Stimulated activated memory B cell treated with anti-CD40 and anti-IgM and Interleukin-4, amounts not matched to agents 10 μg/mL and 1 μg/mL and 100 μg/mL, for 72 hours (primary cell): ENCODE data around the gene TMEM208.
A peak's percentile ranks its signal among the peaks of the same experiment; 100 is the strongest.

Source experiments
- ATAC-seq: fragments of 150-1000 bp; cut with Tn5 transposase; 2 replicates; pipeline ENCODE4 v1.10.0; 2021
- H3K27ac Mint-ChIP-seq: one replicate; pipeline ENCODE4 v1.8.0; 2022; ENCODE audit warnings: mild to moderate bottlenecking, mixed read lengths
- H3K27me3 Mint-ChIP-seq: one replicate; pipeline ENCODE4 v1.8.0; 2022; ENCODE audit warnings: mixed read lengths
- H3K36me3 Mint-ChIP-seq: one replicate; pipeline ENCODE4 v1.8.0; 2022; ENCODE audit warnings: mixed read lengths
- H3K4me1 Mint-ChIP-seq: one replicate; pipeline ENCODE4 v1.8.0; 2022; ENCODE audit warnings: mixed read lengths
- H3K4me3 Mint-ChIP-seq: one replicate; pipeline ENCODE4 v1.8.0; 2022; ENCODE audit warnings: mild to moderate bottlenecking, moderate library complexity, mixed read lengths
- H3K9me3 Mint-ChIP-seq: one replicate; pipeline ENCODE4 v1.8.0; 2022; ENCODE audit warnings: mixed read lengths

The TMEM208 gene

DNA sequence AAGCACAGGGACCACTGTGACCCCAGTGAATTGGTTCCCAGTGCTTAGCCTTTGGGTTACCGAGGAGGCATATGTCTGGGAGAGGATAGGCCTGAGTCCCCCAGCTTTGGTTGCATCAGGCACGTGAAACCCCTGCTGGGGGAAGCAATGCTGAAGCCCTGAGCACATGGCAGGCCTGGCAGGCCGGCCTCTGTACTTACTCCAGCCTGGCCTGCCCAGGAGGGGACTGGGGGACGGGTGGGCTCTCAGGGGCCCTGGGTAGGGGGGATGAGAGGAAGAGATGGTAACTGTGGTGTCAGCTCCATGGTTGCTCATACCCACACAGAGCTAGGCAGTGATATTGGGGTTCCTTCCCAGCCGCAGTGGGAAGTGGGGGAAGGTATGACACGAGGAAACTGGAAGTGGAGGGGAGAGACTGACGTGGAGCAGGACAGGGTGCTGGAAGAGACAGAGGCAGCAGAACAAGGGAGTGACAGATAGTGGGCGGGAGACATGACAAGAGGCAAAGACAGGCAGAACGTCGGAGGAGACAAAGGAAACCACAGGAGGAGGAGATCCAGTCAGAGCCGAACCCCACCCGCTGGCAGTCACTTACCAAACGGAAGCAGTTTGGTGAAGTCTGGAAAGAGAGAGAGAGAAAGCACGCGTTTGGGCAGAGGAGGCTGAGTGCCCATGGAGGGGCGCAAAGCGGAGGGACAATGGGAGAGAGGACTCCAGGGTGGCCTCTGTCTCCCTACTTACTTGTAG, 9.1 kb downstream of the TMEM208 start:
- peaks cover 71% of the 10 kb centered on the region for H3K36me3 Mint-ChIP-seq
- no peaks in the 10 kb centered on the region for H3K4me1 Mint-ChIP-seq
- no peak overlapping the region for H3K4me3 Mint-ChIP-seq
- no peaks in the 10 kb centered on the region for H3K9me3 Mint-ChIP-seq
- no peak overlapping the region for H3K27ac Mint-ChIP-seq
- H3K27me3 Mint-ChIP-seq, result no peaks in the 10 kb centered on the region
- no peak for ATAC-seq

DNA sequence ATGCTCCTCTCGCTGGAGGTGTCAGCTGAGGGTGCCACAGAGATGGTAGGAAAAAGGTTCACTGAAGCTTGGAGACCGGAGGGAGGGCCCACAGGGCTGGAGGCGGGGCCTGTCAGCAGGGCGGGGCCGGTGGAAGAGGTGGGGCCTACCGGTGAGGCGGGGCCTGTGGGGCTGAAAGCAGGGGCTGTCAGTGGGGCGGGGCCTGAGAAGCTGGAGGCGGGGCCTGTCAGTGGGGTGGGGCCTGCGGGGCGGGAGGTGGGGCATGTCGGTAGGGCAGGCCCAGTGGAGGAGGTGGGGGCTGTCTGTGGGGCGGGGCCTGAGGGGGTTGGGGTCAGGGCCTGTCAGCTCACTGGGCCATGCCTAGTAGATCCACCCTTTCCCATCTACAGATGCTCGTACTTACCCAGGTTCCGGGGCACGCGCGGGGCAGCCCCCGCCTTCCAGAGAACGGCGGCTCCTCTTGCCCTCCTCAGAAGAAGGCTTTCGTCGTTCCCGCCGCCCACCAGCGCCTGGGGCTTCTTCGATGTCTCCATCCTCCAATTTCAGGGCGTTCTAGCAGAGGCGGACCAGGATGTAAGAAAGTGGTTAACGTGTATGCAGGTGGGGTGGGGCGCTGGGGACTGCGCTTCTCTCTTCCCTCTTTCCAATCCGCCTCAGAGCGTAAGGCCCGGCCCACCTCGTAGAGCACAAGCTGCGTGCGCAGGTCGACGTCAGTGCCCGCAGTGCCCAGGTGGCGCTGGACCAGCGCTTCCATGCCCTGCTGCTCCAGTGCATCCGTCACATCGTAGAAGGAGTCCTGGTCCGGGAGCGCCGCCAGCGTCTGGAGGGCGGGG, 9.8 kb downstream of the TMEM208 start:
- peak; percentile 73 for ATAC-seq
- H3K27ac Mint-ChIP-seq, result no peak overlapping the region
- H3K9me3 Mint-ChIP-seq, result no peaks in the 10 kb centered on the region
- peaks cover 64% of the 10 kb centered on the region for H3K36me3 Mint-ChIP-seq
- H3K4me3 Mint-ChIP-seq, result no peak overlapping the region
- no peaks in the 10 kb centered on the region for H3K27me3 Mint-ChIP-seq
- H3K4me1 Mint-ChIP-seq, result peaks cover 8% of the 10 kb centered on the region

DNA sequence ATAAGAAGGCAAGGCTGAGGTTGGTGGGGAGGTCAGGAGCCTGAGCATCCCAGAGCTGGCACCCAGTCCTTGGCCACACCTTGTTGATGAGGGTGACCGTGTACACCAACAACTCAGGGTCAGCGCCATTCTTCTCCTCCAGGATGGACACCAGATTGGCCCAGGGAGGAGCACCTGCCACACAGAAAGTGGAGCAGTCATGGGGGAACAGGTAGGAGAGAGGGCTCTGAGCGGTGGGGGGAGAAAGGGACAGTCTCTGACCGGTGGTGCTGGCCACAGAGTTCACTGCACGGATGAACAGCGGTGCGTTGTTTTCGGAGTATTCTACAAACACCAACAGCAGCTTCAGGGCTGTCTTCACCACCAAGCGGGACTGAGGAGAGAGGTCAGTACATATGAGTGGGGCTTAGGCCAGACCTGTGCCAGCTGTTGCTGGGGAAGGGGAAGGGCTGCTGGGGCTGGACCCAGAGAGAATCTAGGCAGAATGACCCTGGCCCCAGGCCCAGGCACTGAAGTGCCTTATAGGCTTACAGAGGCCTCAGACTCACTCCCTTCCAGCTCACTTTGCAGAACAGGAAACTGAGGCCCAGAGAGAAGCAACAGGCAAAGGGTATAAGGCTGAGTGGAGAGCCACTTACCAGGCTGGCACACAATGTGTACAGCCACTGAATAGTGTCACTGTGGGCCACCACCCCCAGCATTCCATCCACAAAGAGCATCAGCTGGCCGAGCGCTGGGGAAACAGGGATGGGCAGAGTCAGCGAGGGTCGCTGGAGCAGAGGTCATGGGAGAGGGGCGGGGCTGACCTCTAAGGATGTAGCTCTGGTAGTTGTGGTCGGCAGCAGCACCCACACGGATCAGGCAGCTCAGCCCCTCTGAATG, 10.7 kb downstream of the TMEM208 start:
- H3K9me3 Mint-ChIP-seq, result no peaks in the 10 kb centered on the region
- no peak overlapping the region for H3K27ac Mint-ChIP-seq
- no peak for ATAC-seq
- peaks cover 55% of the 10 kb centered on the region for H3K36me3 Mint-ChIP-seq
- peaks cover 11% of the 10 kb centered on the region for H3K4me1 Mint-ChIP-seq
- H3K4me3 Mint-ChIP-seq, result no peak overlapping the region
- H3K27me3 Mint-ChIP-seq, result no peaks in the 10 kb centered on the region

DNA sequence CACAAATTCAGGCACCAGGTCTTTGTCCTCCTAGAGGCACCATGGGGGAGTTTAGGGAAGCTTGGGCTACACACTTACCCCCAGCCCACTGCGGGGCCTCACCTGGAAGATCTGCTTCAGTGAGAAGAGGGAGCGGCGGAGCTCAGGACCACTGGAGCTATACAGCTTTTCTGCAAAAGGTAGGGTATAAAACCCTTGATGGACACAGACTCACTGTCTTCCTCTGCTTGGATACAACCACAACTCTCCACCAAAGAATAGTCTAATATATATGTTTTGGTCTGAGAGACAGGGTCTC, 11.3 kb downstream of the TMEM208 start:
- H3K27me3 Mint-ChIP-seq, result no peaks in the 10 kb centered on the region
- H3K4me3 Mint-ChIP-seq, result no peak overlapping the region
- peaks cover 14% of the 10 kb centered on the region for H3K4me1 Mint-ChIP-seq
- H3K9me3 Mint-ChIP-seq, result no peaks in the 10 kb centered on the region
- H3K27ac Mint-ChIP-seq, result no peak overlapping the region
- ATAC-seq, result no peak
- H3K36me3 Mint-ChIP-seq, result peaks cover 54% of the 10 kb centered on the region

DNA sequence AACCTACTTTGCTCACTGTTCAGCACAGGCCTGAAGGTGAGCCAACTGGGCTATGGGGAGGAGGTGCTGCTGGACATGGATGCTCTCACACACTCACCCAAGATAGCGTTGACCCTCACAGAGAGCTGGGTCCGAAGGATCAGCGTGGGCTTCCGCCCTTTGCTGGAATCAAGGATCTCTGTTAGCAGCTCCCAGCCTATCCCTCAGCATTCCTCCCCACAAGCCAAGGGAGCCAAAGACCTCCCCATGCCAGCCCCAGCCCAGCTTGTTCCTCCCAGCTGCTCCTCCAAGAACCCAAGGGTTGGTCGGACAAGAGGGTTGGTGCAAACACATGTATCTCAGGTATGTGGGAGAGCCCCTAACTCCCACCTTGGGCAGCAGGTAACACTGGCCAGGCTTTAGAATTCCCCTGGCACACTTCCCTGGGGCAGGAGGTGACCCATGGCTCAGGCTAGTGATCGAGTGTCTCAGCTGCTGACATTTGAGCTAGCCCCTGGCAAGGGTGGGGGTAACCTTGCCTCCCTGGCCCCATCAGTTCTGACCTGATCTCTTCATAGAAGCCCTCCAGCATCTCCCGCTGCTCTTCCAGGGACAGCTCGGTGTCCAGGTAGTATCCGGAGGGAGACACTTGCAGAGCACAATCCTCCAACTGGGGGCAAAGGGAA, 12.0 kb downstream of the TMEM208 start:
- ATAC-seq, result no peak
- Mint-ChIP-seq H3K9me3 (no peaks in the 10 kb centered on the region), H3K27ac (no peak overlapping the region), H3K4me3 (no peak overlapping the region), H3K4me1 (peaks cover 21% of the 10 kb centered on the region), H3K27me3 (no peaks in the 10 kb centered on the region), H3K36me3 (peaks cover 47% of the 10 kb centered on the region)

DNA sequence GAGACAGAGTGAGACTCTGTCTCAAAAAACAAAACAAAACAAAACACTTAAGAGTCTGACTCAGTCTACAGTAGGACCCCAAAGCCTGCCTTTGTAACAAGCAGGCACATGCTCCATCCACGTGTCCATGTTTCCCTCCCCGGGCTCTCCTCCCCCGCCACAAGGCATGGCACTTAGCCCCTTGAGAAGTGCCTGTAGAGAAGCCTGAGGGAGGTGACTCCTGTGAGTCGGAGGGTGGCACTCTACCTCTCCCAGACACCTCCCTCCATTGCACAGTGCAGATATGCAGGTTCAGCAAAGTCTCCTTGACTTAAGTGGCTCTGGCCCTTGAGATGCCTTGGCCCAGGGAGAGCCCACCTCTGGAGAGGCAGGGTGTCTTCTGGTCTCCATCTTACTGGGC, 13.6 kb downstream of the TMEM208 start:
- Mint-ChIP-seq H3K4me1 (peaks cover 37% of the 10 kb centered on the region), H3K9me3 (no peaks in the 10 kb centered on the region), H3K27me3 (no peaks in the 10 kb centered on the region), H3K27ac (peak overlapping the region; percentile 69), H3K36me3 (peaks cover 38% of the 10 kb centered on the region), H3K4me3 (no peak overlapping the region)
- ATAC-seq, result no peak

DNA sequence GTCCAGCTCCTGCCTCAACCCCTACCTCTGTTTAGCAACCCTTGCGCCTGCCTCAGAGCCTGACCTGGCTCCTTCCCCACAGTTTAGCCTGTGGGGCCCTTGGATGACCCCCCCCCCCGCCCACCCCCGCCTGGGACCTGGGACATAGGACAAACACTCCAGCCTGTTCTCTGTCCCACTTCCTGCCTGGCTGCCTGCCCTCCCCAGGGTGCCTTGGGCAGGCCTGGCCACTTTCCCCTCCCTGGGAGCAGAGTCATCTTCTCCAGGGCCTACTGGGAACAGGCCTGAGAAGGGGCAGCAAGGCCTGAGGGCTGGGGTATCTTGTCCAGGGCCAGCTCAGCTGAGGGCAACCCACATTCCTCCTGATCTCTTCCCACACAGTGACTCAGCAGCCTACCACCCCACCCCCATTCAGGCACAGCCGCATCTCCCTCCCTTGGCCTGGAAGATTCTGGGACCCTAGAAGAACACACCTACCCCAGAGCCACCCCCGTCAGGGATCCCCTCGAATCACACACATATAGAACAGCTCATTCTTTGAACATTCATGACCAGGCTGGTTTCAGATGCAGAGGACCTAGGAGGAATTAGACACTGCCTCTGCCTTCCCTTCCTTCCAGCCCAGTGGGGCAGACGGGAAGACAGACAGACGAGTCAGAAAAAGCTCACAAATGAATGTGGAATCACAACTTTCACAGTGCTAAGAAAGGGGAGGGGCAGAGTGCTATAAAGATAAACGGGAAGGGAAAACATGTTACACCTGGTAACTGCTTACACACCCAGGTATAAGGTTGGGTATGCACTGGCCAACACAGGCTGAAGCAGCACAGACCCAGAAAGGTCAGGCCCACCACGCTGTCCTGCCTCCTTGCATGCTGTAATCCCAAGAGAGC, 14.3 kb downstream of the TMEM208 start:
- Mint-ChIP-seq H3K27me3 (no peaks in the 10 kb centered on the region), H3K4me1 (peaks cover 37% of the 10 kb centered on the region), H3K27ac (peak overlapping the region; percentile 69), H3K9me3 (no peaks in the 10 kb centered on the region), H3K4me3 (no peak overlapping the region), H3K36me3 (peaks cover 32% of the 10 kb centered on the region)
- ATAC-seq, result no peak

DNA sequence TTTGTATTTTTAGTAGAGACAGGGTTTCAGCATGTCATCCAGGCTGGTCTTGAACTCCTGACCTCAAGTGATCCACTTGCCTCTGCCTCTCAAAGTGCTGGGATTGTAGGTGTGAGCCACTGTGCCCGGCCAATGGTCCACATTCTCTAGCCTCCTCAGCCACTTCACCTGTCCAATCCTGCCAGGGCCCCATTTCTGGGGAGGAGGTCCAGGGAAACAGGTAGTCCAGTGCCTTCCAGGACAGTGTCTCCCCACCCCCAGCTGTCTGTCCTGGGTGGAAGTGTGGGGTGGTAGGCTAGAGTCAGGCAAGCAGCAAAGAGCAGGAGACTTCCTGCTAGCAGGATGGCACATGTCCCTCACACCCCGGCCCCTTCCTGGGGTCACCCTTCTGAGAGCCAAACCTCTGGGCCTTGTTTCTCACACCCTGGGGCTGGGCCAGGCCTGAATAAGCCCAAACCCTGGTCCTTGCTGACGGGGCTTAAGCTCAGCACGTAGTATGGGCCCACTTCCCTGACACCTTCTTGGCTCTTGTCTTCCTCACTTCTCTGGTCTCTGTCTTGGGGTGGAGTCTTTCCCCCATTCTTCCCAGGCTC, 15.3 kb downstream of the TMEM208 start:
- no peaks in the 10 kb centered on the region for H3K27me3 Mint-ChIP-seq
- peaks cover 22% of the 10 kb centered on the region for H3K36me3 Mint-ChIP-seq
- no peak overlapping the region for H3K4me3 Mint-ChIP-seq
- peak overlapping the region; percentile 66 for H3K27ac Mint-ChIP-seq
- H3K9me3 Mint-ChIP-seq, result no peaks in the 10 kb centered on the region
- no peak for ATAC-seq
- peaks cover 38% of the 10 kb centered on the region for H3K4me1 Mint-ChIP-seq

DNA sequence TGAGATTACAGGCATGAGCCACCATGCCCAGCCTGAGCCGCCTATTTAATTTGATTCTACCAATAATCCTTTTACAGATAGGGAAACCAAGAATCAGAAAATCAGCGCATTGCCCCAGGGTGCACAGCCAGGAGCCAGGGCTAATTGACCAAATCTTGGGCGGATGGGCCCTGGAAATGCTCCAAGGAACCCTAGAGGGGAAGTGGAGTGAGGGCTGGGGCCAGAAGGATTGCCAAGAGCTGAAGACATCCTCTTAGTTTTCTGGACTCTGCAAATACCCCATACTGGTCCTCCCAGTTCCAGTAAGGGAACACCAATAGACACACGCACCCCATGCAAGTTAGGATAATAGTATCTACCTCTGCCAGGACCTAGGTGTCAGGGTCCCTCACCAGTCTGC, 16.6 kb downstream of the TMEM208 start:
- no peak for ATAC-seq
- H3K36me3 Mint-ChIP-seq, result peaks cover 10% of the 10 kb centered on the region
- peaks cover 8% of the 10 kb centered on the region for H3K27me3 Mint-ChIP-seq
- H3K4me3 Mint-ChIP-seq, result no peak overlapping the region
- peak overlapping the region; percentile 85 for H3K27ac Mint-ChIP-seq
- H3K9me3 Mint-ChIP-seq, result no peaks in the 10 kb centered on the region
- H3K4me1 Mint-ChIP-seq, result peaks cover 51% of the 10 kb centered on the region

DNA sequence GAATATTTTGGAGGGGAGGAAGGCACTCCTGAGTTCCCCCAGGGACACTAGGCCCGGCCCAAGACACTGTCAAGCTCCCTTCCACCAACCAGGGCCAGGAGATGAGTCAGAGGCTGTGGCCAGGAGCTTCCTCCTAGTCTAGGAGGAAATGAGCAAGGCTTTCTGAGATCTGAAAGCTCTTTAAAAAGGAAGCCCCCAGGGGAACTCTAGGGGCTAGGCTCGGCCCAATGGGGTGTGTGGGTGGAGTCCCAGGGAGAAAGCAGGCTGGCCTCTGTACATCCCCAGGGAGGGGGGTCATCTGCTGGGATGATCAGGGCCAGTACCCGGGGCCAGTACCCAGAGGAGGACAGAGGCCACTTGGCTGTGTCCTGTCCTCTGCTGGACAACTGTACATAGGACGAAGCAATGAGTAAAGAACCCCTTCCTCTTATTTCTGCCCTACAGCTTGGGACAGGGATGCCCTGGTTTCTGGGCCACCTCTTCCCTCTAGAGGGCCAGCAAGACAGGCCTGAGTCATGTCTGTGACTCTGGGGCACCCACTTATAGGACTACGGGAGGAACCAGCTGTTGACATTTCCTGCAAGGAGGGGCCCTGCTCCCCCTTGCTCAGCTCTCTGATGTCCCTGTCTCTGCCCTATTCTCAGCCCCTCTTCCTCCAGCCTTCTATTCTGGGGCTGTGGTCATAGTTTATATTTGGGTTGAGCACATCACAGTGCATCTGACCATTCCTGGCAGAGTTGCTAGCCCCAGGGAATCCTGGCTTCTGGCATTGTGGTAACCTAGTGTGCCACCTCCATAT, 17.7 kb downstream of the TMEM208 start:
- Mint-ChIP-seq H3K9me3 (no peaks in the 10 kb centered on the region), H3K36me3 (no peaks in the 10 kb centered on the region), H3K27me3 (peaks cover 15% of the 10 kb centered on the region), H3K4me1 (peaks cover 58% of the 10 kb centered on the region), H3K27ac (peak overlapping the region; percentile 85), H3K4me3 (peak overlapping the region; percentile 82)
- peak; percentile 84 for ATAC-seq

DNA sequence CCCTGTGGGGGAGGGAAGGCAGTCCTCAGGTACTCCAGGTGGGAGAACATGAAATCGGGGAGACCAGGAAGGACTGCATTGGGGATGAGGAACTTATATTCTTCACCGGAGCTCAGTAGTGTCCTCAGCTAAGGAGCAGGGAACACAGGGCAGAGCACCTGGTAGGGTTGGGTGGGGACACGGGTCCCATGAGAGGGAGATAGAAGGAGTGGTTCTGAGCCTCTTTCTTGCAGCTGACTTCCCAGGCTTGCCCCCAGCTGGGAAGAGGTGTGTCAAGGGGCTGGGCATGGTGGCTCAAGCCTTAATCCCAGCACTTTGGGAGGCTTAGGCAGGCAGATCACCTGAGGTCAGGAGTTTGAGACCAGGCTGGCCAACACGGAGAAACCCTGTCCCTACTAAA, 18.3 kb downstream of the TMEM208 start:
- Mint-ChIP-seq H3K27me3 (peaks cover 21% of the 10 kb centered on the region), H3K4me1 (peaks cover 63% of the 10 kb centered on the region), H3K36me3 (no peaks in the 10 kb centered on the region), H3K9me3 (no peaks in the 10 kb centered on the region), H3K4me3 (peak overlapping the region; percentile 82), H3K27ac (peak overlapping the region; percentile 85)
- ATAC-seq, result no peak

DNA sequence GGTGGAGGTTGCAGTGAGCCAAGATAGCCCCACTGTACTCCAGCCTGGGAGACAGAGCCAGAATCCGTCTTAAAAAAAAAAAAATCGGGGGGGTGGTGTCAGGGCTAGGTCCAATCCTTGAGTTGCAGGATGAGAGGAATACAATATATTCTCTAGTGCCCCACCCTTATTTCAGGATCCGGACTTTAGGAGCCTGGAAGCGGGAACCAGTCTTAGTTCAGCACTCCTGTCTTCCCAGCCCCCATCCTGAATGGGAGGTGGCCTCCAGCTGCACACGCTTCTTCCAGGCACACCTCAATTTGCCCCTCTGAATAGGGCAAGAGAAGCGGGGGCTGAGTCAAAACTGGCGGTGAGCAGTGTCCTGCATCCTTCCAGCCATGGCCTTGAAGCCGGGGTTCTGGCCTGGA, 18.7 kb downstream of the TMEM208 start:
- Mint-ChIP-seq H3K9me3 (no peaks in the 10 kb centered on the region), H3K4me1 (peaks cover 63% of the 10 kb centered on the region), H3K27ac (peak overlapping the region; percentile 85), H3K36me3 (no peaks in the 10 kb centered on the region), H3K27me3 (peaks cover 26% of the 10 kb centered on the region), H3K4me3 (peak overlapping the region; percentile 82)
- no peak for ATAC-seq

DNA sequence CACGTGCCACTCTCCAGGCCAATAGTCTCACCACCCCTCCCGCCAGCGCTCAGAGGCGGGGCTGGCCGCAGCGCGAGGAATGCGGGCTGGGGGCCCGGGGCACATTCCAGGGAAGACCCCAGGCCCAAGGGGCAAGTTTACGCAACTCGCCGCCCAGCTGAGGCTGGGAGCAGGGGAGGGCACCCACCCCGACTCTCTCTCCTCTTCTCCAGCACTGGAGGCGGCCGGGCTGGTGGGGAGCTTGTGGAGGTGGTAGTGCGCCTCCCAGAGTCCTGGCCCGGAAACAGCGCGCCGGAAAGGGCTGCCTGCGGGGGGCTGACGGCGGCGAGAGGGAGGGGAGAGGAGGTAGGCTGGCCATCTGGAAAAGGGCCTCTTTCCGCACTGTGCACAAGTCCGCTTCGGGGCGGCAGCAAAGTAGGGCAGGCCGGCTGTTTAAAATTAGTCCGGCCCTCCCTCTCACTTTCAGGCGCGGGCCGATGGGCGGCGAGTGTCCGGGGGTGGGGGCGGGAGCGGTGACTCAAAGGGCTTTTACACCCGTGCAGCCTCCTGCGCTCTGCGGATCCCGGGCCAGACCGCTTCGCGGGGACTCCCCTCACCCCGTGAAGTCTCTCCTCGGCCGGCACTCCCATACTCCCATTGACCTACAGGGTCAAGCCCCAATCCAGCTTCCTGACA, 19.3 kb downstream of the TMEM208 start:
- Mint-ChIP-seq H3K4me1 (peaks cover 61% of the 10 kb centered on the region), H3K36me3 (no peaks in the 10 kb centered on the region), H3K4me3 (peak overlapping the region; percentile 82), H3K9me3 (no peaks in the 10 kb centered on the region), H3K27me3 (peaks cover 30% of the 10 kb centered on the region), H3K27ac (peak overlapping the region; percentile 85)
- ATAC-seq, result peak; percentile 18
